K562 (cell line): ENCODE measurements around the gene NAPB. TPM values are rescaled to one million over a fixed set of nuclear protein-coding genes. Genes with fewer than 3 reads are reported as not detected.

Experiments
- ATAC-seq: fragments of 200-7000 bp; cut with Tn5 transposase; 3 replicates; pipeline ENCODE4 v1.9.1; 2020; ENCODE audit warnings: moderate library complexity
- BruUV-seq: library from RNA; stranded (reverse); fragments of 400-500 nt; replicated peaks from 2 replicates; lab custom pipeline; 2021; lab: Mats Ljungman, UMichigan
- CTCF ChIA-PET: fragments of 300-600 bp; formaldehyde crosslinking; extraction: SDS; loops from one replicate; lab custom pipeline; 2021; ENCODE audit warnings: low intra/inter-chr PET ratio; lab: Yijun Ruan, JAX
- POLR2A ChIA-PET: fragments of 300-600, 350-650 bp; sonication (Branson Sonifier 250); formaldehyde crosslinking; extraction: SDS; loops from one replicate; lab custom pipeline; 2021; ENCODE audit warnings: antibody characterized with exemption, inconsistent platforms; lab: Yijun Ruan, JAX
- DNase-seq, 4 experiments: peaks; one replicate each; pipeline versions ENCODE4 v3.0.0 to v3.0.0-alpha.2; 2011 to 2018; ENCODE audit warnings: low spot score in 3 of 4, mixed read lengths in 3 of 4; ENCODE audit errors: extremely low read depth in 1 of 4
- FAIRE-seq: peaks from 2 replicates; lab custom pipeline; 2011; peaks lifted over from hg19 to GRCh38; lab: Jason Lieb, UNC
- H2AFZ ChIP-seq: 2 replicates; pipeline ENCODE4 v1.6.0; 2011; ENCODE audit warnings: low read depth, low read length, control low read depth, inconsistent platforms
- H3K27ac ChIP-seq: fragments of 200-600 bp; 3 replicates; pipeline ENCODE4 v1.8.0; 2011; ENCODE audit warnings: low read depth, mild to moderate bottlenecking, control low read depth, inconsistent platforms, low read length, moderate library complexity, mixed read lengths; ENCODE audit errors: extremely low read depth
- H3K27me3 ChIP-seq, 2 experiments: fragments of 300-600 bp in 1 of 2; 2 replicates in 1 of 2; 3 replicates in 1 of 2; pipeline versions ENCODE4 v1.6.0 to v1.8.0; 2011; ENCODE audit warnings: inconsistent platforms in 2 of 2, low read length in 2 of 2, mild to moderate bottlenecking in 1 of 2, mixed read lengths in 1 of 2, moderate library complexity in 1 of 2; ENCODE audit not compliant: control insufficient read depth in 2 of 2, insufficient read depth in 2 of 2
- H3K36me3 ChIP-seq: fragments of 300-600 bp; 3 replicates; pipeline ENCODE4 v1.8.0; 2011; ENCODE audit warnings: mild to moderate bottlenecking, low read length, inconsistent platforms; ENCODE audit not compliant: control insufficient read depth, insufficient read depth
- H3K4me1 ChIP-seq, 2 experiments: fragments of 200-600 bp in 1 of 2; replicated peaks in 1 of 2; 2 replicates in 1 of 2; 3 replicates in 1 of 2; pipeline versions ENCODE4 v1.5.1 to v1.8.0; 2011; ENCODE audit warnings: inconsistent platforms in 2 of 2, low read length in 2 of 2, mild to moderate bottlenecking in 1 of 2, mixed read lengths in 1 of 2, moderate library complexity in 1 of 2; ENCODE audit not compliant: control insufficient read depth in 2 of 2, insufficient read depth in 2 of 2
- H3K4me2 ChIP-seq: 2 replicates; pipeline ENCODE4 v1.6.1; 2011; ENCODE audit warnings: low read length, control low read depth, inconsistent platforms, mixed read lengths; ENCODE audit not compliant: insufficient read depth
- H3K4me3 ChIP-seq: fragments of 200-600 bp; sonication (generic), shearing (Covaris generic); 2 replicates; pipeline ENCODE4 v1.5.1; 2016; ENCODE audit warnings: control low read depth, inconsistent platforms
- H3K79me2 ChIP-seq: fragments of 200-600 bp; 3 replicates; pipeline ENCODE4 v1.8.0; 2011; ENCODE audit warnings: low read length, inconsistent platforms; ENCODE audit not compliant: control insufficient read depth, insufficient read depth
- H3K9ac ChIP-seq, 2 experiments: 2 replicates each; pipeline versions ENCODE4 v1.6.0 to v1.6.1; 2011; ENCODE audit warnings: low read depth in 2 of 2, low read length in 2 of 2, control low read depth in 1 of 2, inconsistent platforms in 1 of 2, mild to moderate bottlenecking in 1 of 2, mixed read lengths in 1 of 2; ENCODE audit not compliant: insufficient read depth in 1 of 2
- H3K9me1 ChIP-seq: one replicate; pipeline ENCODE4 v1.6.0; 2011; ENCODE audit warnings: inconsistent platforms, mild to moderate bottlenecking, low read length, moderate library complexity; ENCODE audit not compliant: control insufficient read depth, insufficient read depth
- H3K9me3 ChIP-seq: replicated peaks from 2 replicates; pipeline ENCODE4 v1.5.1; 2011; ENCODE audit warnings: low read depth, low read length, inconsistent platforms; ENCODE audit not compliant: control insufficient read depth, insufficient read depth
- H4K20me1 ChIP-seq: replicated peaks from 2 replicates; pipeline ENCODE4 v1.6.1; 2011; ENCODE audit warnings: low read length, inconsistent platforms, mixed read lengths; ENCODE audit not compliant: control insufficient read depth, insufficient read depth
- ARNT ChIP-seq, 2 experiments: fragments of 450-650 bp; IDR thresholded peaks; 2 replicates each; pipeline ENCODE4 v1.6.1; 2016; ENCODE audit warnings: mild to moderate bottlenecking in 1 of 2
- C11orf30 ChIP-seq: fragments of 450-650 bp; IDR thresholded peaks from 2 replicates; pipeline ENCODE4 v1.6.1; 2016; ENCODE audit warnings: low read depth, mild to moderate bottlenecking
- EGR1 ChIP-seq: fragments of 450-650 bp; conservative IDR thresholded peaks from 2 replicates; pipeline ENCODE4 v1.6.1; 2017; ENCODE audit warnings: mild to moderate bottlenecking
- ESRRA ChIP-seq: fragments of 450-650 bp; IDR thresholded peaks from 2 replicates; pipeline ENCODE4 v1.6.1; 2014; ENCODE audit warnings: low read depth, mild to moderate bottlenecking, moderate library complexity, borderline replicate concordance
- HDAC2 ChIP-seq: fragments of 450-650 bp; IDR thresholded peaks from 2 replicates; pipeline ENCODE4 v1.6.1; 2016; ENCODE audit warnings: mild to moderate bottlenecking
- HMBOX1 ChIP-seq: sonication (generic); IDR thresholded peaks from 2 replicates; pipeline ENCODE4 v1.6.1; 2016
- IRF9 ChIP-seq: fragments of 450-650 bp; IDR thresholded peaks from 2 replicates; pipeline ENCODE4 v1.6.1; 2016; ENCODE audit warnings: missing biosample characterization, missing genetic modification characterization
- LCOR ChIP-seq: sonication (generic); formaldehyde crosslinking; IDR thresholded peaks from 2 replicates; pipeline ENCODE4 v1.8.0; 2022; ENCODE audit warnings: mild to moderate bottlenecking, missing genetic modification reagents
- MAX ChIP-seq: sonication (generic); formaldehyde crosslinking; IDR thresholded peaks from 2 replicates; pipeline ENCODE4 v1.9.0; 2022; ENCODE audit warnings: mild to moderate bottlenecking, missing genetic modification reagents
- NFXL1 ChIP-seq: fragments of 450-650 bp; formaldehyde crosslinking; IDR thresholded peaks from 2 replicates; pipeline ENCODE4 v1.4.0; 2021; ENCODE audit warnings: mild to moderate bottlenecking
- POLR2B ChIP-seq: fragments of 450-650 bp; IDR thresholded peaks from 2 replicates; pipeline ENCODE4 v1.6.1; 2018; ENCODE audit warnings: low read depth; ENCODE audit not compliant: partially characterized antibody
- POLR3A ChIP-seq: IDR thresholded peaks from 2 replicates; pipeline ENCODE4 v1.6.1; 2011; ENCODE audit warnings: borderline replicate concordance, mild to moderate bottlenecking, moderate library complexity; ENCODE audit not compliant: insufficient read length, insufficient read depth; ENCODE audit errors: extremely low read depth
- SRF ChIP-seq, 2 experiments: fragments of 250-450, 450-650 bp in 1 of 2; sonication (Bioruptor Pico) in 1 of 2; sonication (generic) in 1 of 2; formaldehyde crosslinking; IDR thresholded peaks; 2 replicates each; pipeline versions ENCODE4 v1.5.0 to v1.5.1; 2020 to 2022; ENCODE audit warnings: mild to moderate bottlenecking in 1 of 2, missing genetic modification reagents in 1 of 2
- ZHX1 ChIP-seq: fragments of 150-350 bp; conservative IDR thresholded peaks from 2 replicates; pipeline ENCODE4 v1.6.1; 2014; ENCODE audit warnings: low read length
- ZNF224 ChIP-seq: sonication (generic); formaldehyde crosslinking; IDR thresholded peaks from 2 replicates; pipeline ENCODE4 v1.8.0; 2022; ENCODE audit warnings: mild to moderate bottlenecking, missing genetic modification reagents
- ZNF280B ChIP-seq: fragments of 250-450 bp; sonication (Bioruptor Pico); IDR thresholded peaks from 2 replicates; pipeline ENCODE4 v1.5.1; 2021; ENCODE audit warnings: mild to moderate bottlenecking
- ZNF717 ChIP-seq: fragments of 250-450 bp; sonication (Bioruptor Pico); IDR thresholded peaks from 2 replicates; pipeline ENCODE4 v1.5.0; 2021
- WGBS: fragments of 100-300 bp; shearing (Covaris generic); methylation state at CpG from one replicate; pipeline ENCODE4 v1.1.6; 2016; ENCODE audit warnings: low coverage, mixed read lengths; ENCODE audit not compliant: insufficient coverage; ENCODE audit errors: missing lambda C conversion rate; 5-methylcytosine and 5-hydroxymethylcytosine counted together
- in situ Hi-C: fragments of 300-500 bp; cut with MboI; formaldehyde crosslinking; loops from 4 replicates; pipeline ENCODE4 v1.15.0; 2018; ENCODE audit warnings: inconsistent platforms, mixed read lengths
- intact Hi-C: fragments of 100-400 bp; cut with micrococcal nuclease; formaldehyde crosslinking; loops from 2 replicates; pipeline ENCODE4 v1.14.2; 2022
- polyA plus RNA-seq, 8 experiments: library from polyadenylated mRNA; depleted of rRNA in 4 of 8; stranded (reverse) in 5 of 8; unstranded in 3 of 8; fragments of >200 nt; fragmentation: Nextera tagmentation in 2 of 8; fragmentation: Illumina TruSeq in 1 of 8; extraction: Ambion mirVana in 2 of 8; extraction: Trizol in 1 of 8; gene quantifications; 2 replicates each; pipeline versions ENCODE4 v1.2.1 to v1.2.3, GENCODE V29; 2011 to 2014; ENCODE audit warnings: inconsistent platforms in 1 of 8, missing spikeins in 1 of 8
- total RNA-seq, 7 experiments: library from RNA; depleted of rRNA in 6 of 7; stranded (reverse); fragments of >200 nt in 6 of 7; fragmentation: Illumina TruSeq in 2 of 7; extraction: Trizol in 2 of 7; gene quantifications; 2 replicates each; pipeline versions ENCODE4 v1.2.1 to v1.2.3, GENCODE V29; 2011 to 2021; ENCODE audit warnings: low replicate concordance in 1 of 7

The NAPB gene
- total and polyA plus RNA-seq, 9 of the 15 experiments (the other 6 are each of a cell fraction or from before 2014, with no cell fraction given), result 1.4 to 7.7 (median 5.2) TPM

- no peak overlapping the region for H3K4me2 ChIP-seq
- WGBS, result 31% methylated on average over 5 of the region's 5 CpGs
- no peaks in the 10 kb centered on the region for H4K20me1 ChIP-seq
- no peak overlapping the region for H2AFZ ChIP-seq
- ATAC-seq (no peak), FAIRE-seq (no peak), DNase-seq (no peak)
- peaks cover 2% of the 10 kb centered on the region; the same call in 1 of the 3 replicates for H3K79me2 ChIP-seq
- H3K9me1 ChIP-seq, result no peaks in the 10 kb centered on the region
- H3K9ac ChIP-seq, result no peak overlapping the region
- H3K27me3 ChIP-seq, result no peaks in the 10 kb centered on the region
- peaks cover 3 to 4% of the 10 kb centered on the region in 2 experiments; a peak in 4 of 5 replicates for H3K4me1 ChIP-seq
- intact Hi-C loops (loop anchor here (5.0 to 10.0 kb wide), 2 partner anchors 107 to 290 kb away; no protein-coding TSS in a partner anchor), in situ Hi-C loops (loop anchor here (10.0 kb wide), 1 partner anchor 290 kb away; no protein-coding TSS in a partner anchor)
- BruUV-seq, result no TSS peak
- POLR2A ChIA-PET, result interaction anchor here (0.6 kb wide), 1 partner anchor 81 kb away, joined by 3 read pairs; no protein-coding TSS in a partner anchor
- no peak overlapping the region for H3K27ac ChIP-seq
- no peak for TF ChIP-seq EGR1
- TF ChIP-seq HMBOX1, result no peak
- no peak for TF ChIP-seq SRF (CRISPR knock-in tag; IDR thresholded peaks at IDR 0.05)
- TF ChIP-seq MAX (CRISPR knock-in tag), result no peak
- no peak for TF ChIP-seq ARNT (IDR thresholded peaks at IDR 0.05)
- no peak for TF ChIP-seq IRF9 (tag)
- no peak for TF ChIP-seq ZNF717 (CRISPR knock-in tag)
- no peak for TF ChIP-seq C11orf30
- TF ChIP-seq ESRRA, result no peak
- no peak for TF ChIP-seq HDAC2
- TF ChIP-seq POLR3A, result no peak
- no peak for TF ChIP-seq LCOR (CRISPR knock-in tag)
- no peak for TF ChIP-seq ZHX1
- no peak for TF ChIP-seq NFXL1 (CRISPR knock-in tag)
- TF ChIP-seq POLR2B, result no peak
- no peak for TF ChIP-seq ZNF224 (CRISPR knock-in tag)
- no peak for TF ChIP-seq ZNF280B
- CTCF ChIA-PET, result no interaction called here
- no peaks in the 10 kb centered on the region for H3K9me3 ChIP-seq
- no peak overlapping the region for H3K4me3 ChIP-seq
- H3K36me3 ChIP-seq, result no peaks in the 10 kb centered on the region
Observed at GRCh38 chr20:23344336-23344735, 77.0 kb downstream of the NAPB start.
